Measurements from ENCODE around the gene OLFML2A. TPM values are rescaled to one million over a fixed set of nuclear protein-coding genes. Genes with fewer than 3 reads are reported as not detected.
A peak's percentile ranks its signal among the peaks of the same experiment; 100 is the strongest.

The OLFML2A gene
- total and polyA plus RNA-seq, 2 of the 13 experiments (the other 11 are each of a cell fraction or from before 2014, with no cell fraction given): 0.01 to 0.02 TPM

- TF ChIP-seq ZHX1 (CRISPR knock-in tag; IDR thresholded peaks at IDR 0.05; ENCODE audit: low read depth) (no peak), MAF1 (CRISPR knock-in tag; IDR thresholded peaks at IDR 0.05; ENCODE audit: borderline replicate concordance) (0 out of 2 replicates have a peak, but pooled peaks have one; percentile 59), ZSCAN21 (CRISPR knock-in tag; IDR thresholded peaks at IDR 0.05; ENCODE audit: borderline replicate concordance) (peak; percentile 47; the same call in 1 of the 2 replicates), MZF1 (CRISPR knock-in tag; IDR thresholded peaks at IDR 0.05; ENCODE audit: borderline replicate concordance) (no peak), FOSL2 (CRISPR knock-in tag; IDR thresholded peaks at IDR 0.05) (peak; percentile 81), ZNF253 (CRISPR knock-in tag; IDR thresholded peaks at IDR 0.05; ENCODE audit: borderline replicate concordance) (no peak), MYPOP (CRISPR knock-in tag; IDR thresholded peaks at IDR 0.05) (0 out of 2 replicates have a peak, but pooled peaks have one; percentile 36), RCOR2 (CRISPR knock-in tag; IDR thresholded peaks at IDR 0.05) (peak; percentile 20; the same call in 1 of the 2 replicates), ZSCAN25 (CRISPR knock-in tag; IDR thresholded peaks at IDR 0.05) (0 out of 2 replicates have a peak, but pooled peaks have one; percentile 43), ZNF574 (CRISPR knock-in tag; IDR thresholded peaks at IDR 0.05) (peak; percentile 60), NFYB (CRISPR knock-in tag; IDR thresholded peaks at IDR 0.05) (peak; percentile 8; the same call in 1 of the 2 replicates), TOE1 (CRISPR knock-in tag; IDR thresholded peaks at IDR 0.05) (no peak), SMAD9 (CRISPR knock-in tag; IDR thresholded peaks at IDR 0.05) (peak; percentile 22; the same call in 1 of the 2 replicates), ZFP90 (CRISPR knock-in tag; IDR thresholded peaks at IDR 0.05; ENCODE audit: borderline replicate concordance) (0 out of 2 replicates have a peak, but pooled peaks have one; percentile 43), ZBTB43 (CRISPR knock-in tag; conservative IDR thresholded peaks at IDR 0.05) (peak; percentile 57; the same call in 1 of the 2 replicates), DPF2 (CRISPR knock-in tag; IDR thresholded peaks at IDR 0.05; ENCODE audit: borderline replicate concordance, low read depth) (peak; percentile 41; the same call in 1 of the 2 replicates), TFE3 (CRISPR knock-in tag; IDR thresholded peaks at IDR 0.05) (peak; percentile 81), ZNF605 (CRISPR knock-in tag; IDR thresholded peaks at IDR 0.05) (peak; percentile 50; the same call in 1 of the 2 replicates)
These were observed 41.7 kb downstream of the OLFML2A start (continued) for GRCh38 chr9:124818431-124819281.

Data from HepG2 (cell line).